Prostate gland (tissue), 2 donors: Measurements from ENCODE around the gene SLC17A8.

Experiments
- CTCF ChIP-seq, 4 experiments: fragments of 200-600 bp in 2 of 4; fragments of 450-650 bp in 2 of 4; sonication (generic) in 2 of 4; IDR thresholded peaks; 1 replicate in 3 of 4; 2 replicates in 1 of 4; pipeline ENCODE4 v1.5.1; 2016 to 2019; ENCODE audit warnings: antibody characterized with exemption in 4 of 4, mild to moderate bottlenecking in 2 of 4, moderate library complexity in 2 of 4
- POLR2AphosphoS5 ChIP-seq: sonication (generic); formaldehyde crosslinking; IDR thresholded peaks from one replicate; pipeline ENCODE4 v1.6.1; 2017; ENCODE audit warnings: antibody characterized with exemption

GRCh38 chr12:100356644-100357223 lies at the start of gene SLC17A8:
- no peak for TF ChIP-seq POLR2AphosphoS5
- no peak for TF ChIP-seq CTCF (IDR thresholded peaks at IDR 0.05)
